Stimulated activated CD8-positive, alpha-beta memory T cell treated with anti-CD3 and anti-CD28 coated beads, Interleukin-7, amount 100 ng/mL, for 1 hour (primary cell): Measurements from ENCODE around the gene FOXJ2.
"Not testable (repeated sequence)": the region's sequence is repeated elsewhere in the genome, so short reads cannot be mapped to it uniquely, and the experiment has no call there.

Experiments
- DNase-seq, 2 donors: peaks; one replicate each; pipeline ENCODE4 v3.0.0-alpha.2; 2020; ENCODE audit warnings: low read depth in 2 of 2

FOXJ2 gene

GRCh38 chr12:8065991-8066594 lies 33.6 kb downstream of the FOXJ2 start, which contains the start of gene C3AR1:
Gene C3AR1, minus strand, starts transcription at chr12:8066359. Its CDS starts 6,174 bp downstream, at chr12:8060185.
- no peak for DNase-seq

GRCh38 chr12:8069582-8069981 lies 37.1 kb downstream of the FOXJ2 start:
- no peak for DNase-seq

- not testable (repeated sequence) for DNase-seq
These were observed 39.3 kb downstream of the FOXJ2 start for GRCh38 chr12:8071820-8072219.

- no peak for DNase-seq
These were observed 43.4 kb downstream of the FOXJ2 start for GRCh38 chr12:8075935-8076334.

GRCh38 chr12:8076366-8076765 lies 43.9 kb downstream of the FOXJ2 start:
- DNase-seq = no peak

GRCh38 chr12:8077207-8077606 lies 44.7 kb downstream of the FOXJ2 start:
- DNase-seq = no peak

GRCh38 chr12:8078398-8078797 lies 45.9 kb downstream of the FOXJ2 start:
- DNase-seq = no peak

- DNase-seq = no peak
These were observed 46.4 kb downstream of the FOXJ2 start for GRCh38 chr12:8078916-8079315.

GRCh38 chr12:8080120-8080519 lies 47.6 kb downstream of the FOXJ2 start:
- DNase-seq = no peak

GRCh38 chr12:8081251-8081920 lies 48.9 kb downstream of the FOXJ2 start:
- DNase-seq = no peak

GRCh38 chr12:8082808-8083100 lies 50.2 kb downstream of the FOXJ2 start:
- DNase-seq = no peak

GRCh38 chr12:8084351-8084750 lies 51.8 kb downstream of the FOXJ2 start:
- DNase-seq = not testable (repeated sequence)

- no peak for DNase-seq
These were observed 55.1 kb downstream of the FOXJ2 start for GRCh38 chr12:8087666-8088065.

GRCh38 chr12:8088574-8088973 lies 56.1 kb downstream of the FOXJ2 start:
- no peak for DNase-seq

GRCh38 chr12:8089277-8089676 lies 56.8 kb downstream of the FOXJ2 start:
- not testable (repeated sequence) for DNase-seq

- no peak for DNase-seq
These were observed 57.2 kb downstream of the FOXJ2 start for GRCh38 chr12:8089716-8090115.

- DNase-seq = no peak
These were observed 60.8 kb downstream of the FOXJ2 start for GRCh38 chr12:8093291-8093690.

GRCh38 chr12:8096281-8096915 lies 63.9 kb downstream of the FOXJ2 start:
- no peak for DNase-seq

GRCh38 chr12:8099235-8099634 lies 66.7 kb downstream of the FOXJ2 start:
- DNase-seq = no peak
